ENCODE measurements around the gene PLBD2.
"Not testable (repeated sequence)": the region's sequence is repeated elsewhere in the genome, so short reads cannot be mapped to it uniquely, and the experiment has no call there.

Gene PLBD2

GRCh38 chr12:113340061-113340460 lies 18.3 kb upstream of the PLBD2 start:
- Histone ChIP-seq H3K9me3 (replicated peaks in 1 of 11) (no peaks in the 10 kb centered on the region), H3K4me1 (peaks cover 0 to 27% (median 4%) of the 10 kb centered on the region in 10 experiments; a peak in 9 of 20 replicates), H3K4me3 (no peak overlapping the region), H3K9ac (no peak overlapping the region), H4K20me1 (no peaks in the 10 kb centered on the region; a peak in 1 of 22 replicates), H3K4me2 (no peak overlapping the region), H3K27ac (no peak overlapping the region), H3K36me3 (no peaks in the 10 kb centered on the region), H3K27me3 (no peaks in the 10 kb centered on the region)
- no peak for TF ChIP-seq Cebpa-rat (IDR thresholded peaks at IDR 0.05)

- Histone ChIP-seq H3K9me3 (replicated peaks in 1 of 11) (no peaks in the 10 kb centered on the region), H3K4me1 (peaks cover 0 to 14% (median 0%) of the 10 kb centered on the region in 10 experiments; a peak in 6 of 20 replicates), H3K36me3 (no peaks in the 10 kb centered on the region), H3K27ac (no peak overlapping the region), H3K9ac (no peak overlapping the region), H3K4me2 (peak overlapping the region in 4 of 11 experiments; percentile 2 to 80 (median 31); a peak in 5 of 22 replicates), H3K4me3 (no peak overlapping the region), H3K27me3 (no peaks in the 10 kb centered on the region), H4K20me1 (no peaks in the 10 kb centered on the region; a peak in 1 of 22 replicates)
- TF ChIP-seq Cebpa-rat (IDR thresholded peaks at IDR 0.05), result no peak
Observed at GRCh38 chr12:113341535-113341934, 16.9 kb upstream of the PLBD2 start.

- peaks cover 0 to 14% (median 0%) of the 10 kb centered on the region in 10 experiments; a peak in 6 of 20 replicates for H3K4me1 ChIP-seq
- no peaks in the 10 kb centered on the region for H3K36me3 ChIP-seq
- TF ChIP-seq Cebpa-rat (IDR thresholded peaks at IDR 0.05), result no peak
Observed at GRCh38 chr12:113345318-113345717, 13.1 kb upstream of the PLBD2 start.

GRCh38 chr12:113346353-113346752 lies 12.0 kb upstream of the PLBD2 start:
- H3K27me3 ChIP-seq, result no peaks in the 10 kb centered on the region
- no peaks in the 10 kb centered on the region for H3K36me3 ChIP-seq
- no peaks in the 10 kb centered on the region; a peak in 1 of 22 replicates for H4K20me1 ChIP-seq
- no peak overlapping the region for H3K27ac ChIP-seq
- peaks cover 0 to 7% (median 0%) of the 10 kb centered on the region in 10 experiments; a peak in 6 of 20 replicates for H3K4me1 ChIP-seq
- H3K9ac ChIP-seq, result no peak overlapping the region
- no peaks in the 10 kb centered on the region for H3K9me3 ChIP-seq (replicated peaks in 1 of 11)
- no peak for TF ChIP-seq Cebpa-rat (IDR thresholded peaks at IDR 0.05)
- H3K4me2 ChIP-seq, result no peak overlapping the region
- no peak overlapping the region for H3K4me3 ChIP-seq

More at GRCh38 chr12:113345318-113345717, 13.1 kb upstream of the PLBD2 start:
- Histone ChIP-seq H3K27me3 (no peaks in the 10 kb centered on the region), H3K27ac (no peak overlapping the region), H3K9ac (no peak overlapping the region), H3K4me3 (no peak overlapping the region), H3K4me2 (no peak overlapping the region), H4K20me1 (no peaks in the 10 kb centered on the region; a peak in 1 of 22 replicates), H3K9me3 (replicated peaks in 1 of 11) (no peaks in the 10 kb centered on the region)

- Histone ChIP-seq H3K4me1 (peaks cover 0 to 3% (median 0%) of the 10 kb centered on the region in 10 experiments; a peak in 1 of 20 replicates), H3K27me3 (no peaks in the 10 kb centered on the region), H3K27ac (no peak overlapping the region), H3K4me3 (no peak overlapping the region), H3K4me2 (no peak overlapping the region), H4K20me1 (no peaks in the 10 kb centered on the region), H3K9me3 (replicated peaks in 1 of 11) (no peaks in the 10 kb centered on the region), H3K36me3 (no peaks in the 10 kb centered on the region), H3K9ac (no peak overlapping the region)
- no peak for TF ChIP-seq Cebpa-rat (IDR thresholded peaks at IDR 0.05)
Observed at GRCh38 chr12:113347107-113347506, 11.3 kb upstream of the PLBD2 start.

- TF ChIP-seq Cebpa-rat (IDR thresholded peaks at IDR 0.05), result no peak
- H3K27me3 ChIP-seq, result no peaks in the 10 kb centered on the region
- no peak overlapping the region for H3K4me3 ChIP-seq
- no peak overlapping the region for H3K27ac ChIP-seq
- H4K20me1 ChIP-seq, result no peaks in the 10 kb centered on the region
- H3K4me2 ChIP-seq, result no peak overlapping the region
- H3K4me1 ChIP-seq, result peaks cover 0 to 3% (median 0%) of the 10 kb centered on the region in 10 experiments; a peak in 1 of 20 replicates
- H3K36me3 ChIP-seq, result no peaks in the 10 kb centered on the region
- H3K9ac ChIP-seq, result no peak overlapping the region
- H3K9me3 ChIP-seq (replicated peaks in 1 of 11), result no peaks in the 10 kb centered on the region
Observed at GRCh38 chr12:113347892-113348291, 10.5 kb upstream of the PLBD2 start.

- Histone ChIP-seq H3K27ac (no peak overlapping the region), H3K9ac (no peak overlapping the region), H3K9me3 (replicated peaks in 1 of 11) (no peaks in the 10 kb centered on the region), H4K20me1 (no peaks in the 10 kb centered on the region), H3K27me3 (no peaks in the 10 kb centered on the region), H3K4me3 (no peak overlapping the region), H3K4me1 (peaks cover 0 to 3% (median 0%) of the 10 kb centered on the region in 10 experiments; a peak in 1 of 20 replicates), H3K4me2 (no peak overlapping the region), H3K36me3 (no peaks in the 10 kb centered on the region)
- no peak for TF ChIP-seq Cebpa-rat (IDR thresholded peaks at IDR 0.05)
Observed at GRCh38 chr12:113348849-113349536, 9.4 kb upstream of the PLBD2 start.

GRCh38 chr12:113351089-113351488 lies 7.3 kb upstream of the PLBD2 start:
- Histone ChIP-seq H3K4me2 (no peak overlapping the region), H3K9me3 (replicated peaks in 1 of 11) (no peaks in the 10 kb centered on the region), H4K20me1 (no peaks in the 10 kb centered on the region), H3K4me1 (peaks cover 0 to 3% (median 0%) of the 10 kb centered on the region in 10 experiments; a peak in 1 of 20 replicates), H3K4me3 (no peak overlapping the region), H3K36me3 (no peaks in the 10 kb centered on the region), H3K27me3 (no peaks in the 10 kb centered on the region), H3K27ac (no peak overlapping the region), H3K9ac (no peak overlapping the region)
- no peak for TF ChIP-seq Cebpa-rat (IDR thresholded peaks at IDR 0.05)

GRCh38 chr12:113354192-113354591 lies 4.2 kb upstream of the PLBD2 start:
- H3K4me3 ChIP-seq; H3K9ac ChIP-seq; H3K4me2 ChIP-seq; H3K9me3 ChIP-seq (replicated peaks in 1 of 11); H3K27me3 ChIP-seq; H3K27ac ChIP-seq; H4K20me1 ChIP-seq; H3K36me3 ChIP-seq: not testable (repeated sequence)
- H3K4me1 ChIP-seq, result peaks cover 2 to 15% (median 13%) of the 10 kb centered on the region in 10 experiments

All from BLaER1 treated with 17β-estradiol and CSF1 and Interleukin-3, amounts not matched to agents 10 nM and 100 nM (cell line).